GM12875 (cell line): Measurements from ENCODE around the gene ADRB1.

Experiments used
- H3K4me3 ChIP-seq: one replicate; pipeline ENCODE4 v1.5.1; 2011; ENCODE audit warnings: low read depth, low read length, control low read depth
- CTCF ChIP-seq: IDR thresholded peaks from 2 replicates; pipeline ENCODE4 v1.5.1; 2011; ENCODE audit warnings: low read depth, mild to moderate bottlenecking, control low read depth, inconsistent platforms, low read length, moderate library complexity, borderline replicate concordance; ENCODE audit not compliant: insufficient read depth

Gene ADRB1

DNA sequence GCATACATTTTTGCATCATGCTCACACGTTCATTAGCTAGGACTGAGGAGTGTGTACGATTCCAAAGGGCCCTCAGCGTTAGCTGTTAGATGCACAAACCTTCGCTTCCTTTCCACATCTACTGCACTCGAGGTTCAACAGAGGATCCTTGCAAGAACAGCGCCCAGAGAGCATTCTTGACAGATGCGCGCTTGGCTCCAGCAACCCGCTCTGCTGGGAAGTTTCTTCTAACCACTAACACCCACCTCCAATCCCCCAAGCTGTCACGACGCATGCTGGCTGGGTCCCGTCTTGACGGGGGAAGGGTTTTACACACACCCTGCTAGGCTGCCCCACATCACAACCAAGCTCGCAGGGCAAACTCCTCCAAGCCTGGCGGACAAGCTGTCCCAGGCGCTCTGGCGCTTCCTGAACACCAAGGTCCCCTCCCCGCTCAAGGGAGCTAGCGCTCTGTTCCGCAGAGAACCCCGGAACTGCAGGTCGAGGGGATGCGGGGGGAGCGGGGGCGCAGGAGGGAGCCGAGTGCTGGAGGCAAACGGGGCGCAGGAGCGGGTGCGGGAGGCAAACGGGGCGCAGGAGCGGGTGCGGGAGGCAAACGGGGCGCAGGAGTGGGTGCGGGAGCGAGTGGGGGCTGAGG, 653 bp upstream of the ADRB1 start:
- no peak for TF ChIP-seq CTCF
- H3K4me3 ChIP-seq: peak overlapping the region; percentile 77

DNA sequence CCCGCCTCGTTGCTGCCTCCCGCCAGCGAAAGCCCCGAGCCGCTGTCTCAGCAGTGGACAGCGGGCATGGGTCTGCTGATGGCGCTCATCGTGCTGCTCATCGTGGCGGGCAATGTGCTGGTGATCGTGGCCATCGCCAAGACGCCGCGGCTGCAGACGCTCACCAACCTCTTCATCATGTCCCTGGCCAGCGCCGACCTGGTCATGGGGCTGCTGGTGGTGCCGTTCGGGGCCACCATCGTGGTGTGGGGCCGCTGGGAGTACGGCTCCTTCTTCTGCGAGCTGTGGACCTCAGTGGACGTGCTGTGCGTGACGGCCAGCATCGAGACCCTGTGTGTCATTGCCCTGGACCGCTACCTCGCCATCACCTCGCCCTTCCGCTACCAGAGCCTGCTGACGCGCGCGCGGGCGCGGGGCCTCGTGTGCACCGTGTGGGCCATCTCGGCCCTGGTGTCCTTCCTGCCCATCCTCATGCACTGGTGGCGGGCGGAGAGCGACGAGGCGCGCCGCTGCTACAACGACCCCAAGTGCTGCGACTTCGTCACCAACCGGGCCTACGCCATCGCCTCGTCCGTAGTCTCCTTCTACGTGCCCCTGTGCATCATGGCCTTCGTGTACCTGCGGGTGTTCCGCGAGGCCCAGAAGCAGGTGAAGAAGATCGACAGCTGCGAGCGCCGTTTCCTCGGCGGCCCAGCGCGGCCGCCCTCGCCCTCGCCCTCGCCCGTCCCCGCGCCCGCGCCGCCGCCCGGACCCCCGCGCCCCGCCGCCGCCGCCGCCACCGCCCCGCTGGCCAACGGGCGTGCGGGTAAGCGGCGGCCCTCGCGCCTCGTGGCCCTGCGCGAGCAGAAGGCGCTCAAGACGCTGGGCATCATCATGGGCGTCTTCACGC, 825 bp downstream of the ADRB1 start:
- peak overlapping the region; percentile 77 for H3K4me3 ChIP-seq
- TF ChIP-seq CTCF: no peak

- no peak for TF ChIP-seq CTCF
- peak overlapping the region; percentile 52 for H3K4me3 ChIP-seq
These were observed 1.7 kb downstream of the ADRB1 start for GRCh38 chr10:114045136-114046086.

- H3K4me3 ChIP-seq: peak overlapping the region; percentile 52
- TF ChIP-seq CTCF: no peak
These were observed 2.4 kb downstream of the ADRB1 start for GRCh38 chr10:114046087-114046458.

- TF ChIP-seq CTCF: no peak
- H3K4me3 ChIP-seq: no peak overlapping the region
These were observed 4.8 kb downstream of the ADRB1 start for GRCh38 chr10:114048472-114048871.

DNA sequence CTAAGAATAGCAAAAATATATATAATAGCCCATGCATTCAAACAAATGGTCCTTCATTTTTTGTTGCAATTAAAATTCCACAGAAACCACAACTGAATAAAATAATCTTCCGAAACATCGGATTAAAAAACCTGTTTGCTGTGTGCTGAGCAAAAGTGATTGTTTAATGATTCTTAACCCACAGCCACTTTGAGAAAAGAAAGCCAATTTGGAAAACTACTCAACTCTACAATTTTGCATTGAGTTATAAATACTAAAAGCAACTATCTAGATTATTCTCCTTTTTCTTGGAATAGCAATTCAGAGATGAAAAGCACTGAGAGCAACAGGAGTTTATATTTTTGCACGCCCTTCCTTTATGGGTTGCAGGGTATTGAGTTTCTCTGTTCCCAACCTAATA, 8.0 kb downstream of the ADRB1 start:
- no peak for TF ChIP-seq CTCF
- H3K4me3 ChIP-seq: no peak overlapping the region
